ENCODE measurements around the gene NCAPD2.

- TF ChIP-seq CTCF (IDR thresholded peaks at IDR 0.05; ENCODE audit: insufficient read depth, low read length, poor library complexity, severe bottlenecking) (no peak), EZH2phosphoT487 (conservative IDR thresholded peaks at IDR 0.05; ENCODE audit: low read length) (no peak)
Measured at GRCh38 chr12:6452245-6452943, 41.5 kb upstream of the NCAPD2 start.
